GM21447 (cell line): ENCODE measurements around the gene C4orf50.
"Not testable (repeated sequence)": the region's sequence is repeated elsewhere in the genome, so short reads cannot be mapped to it uniquely, and the experiment has no call there.

ENCODE experiments used
- ATAC-seq: cut with Tn5 transposase; IDR thresholded peaks from one replicate; pipeline ENCODE4 v1.9.1; 2021; ENCODE audit not compliant: unreplicated experiment

The C4orf50 gene

DNA sequence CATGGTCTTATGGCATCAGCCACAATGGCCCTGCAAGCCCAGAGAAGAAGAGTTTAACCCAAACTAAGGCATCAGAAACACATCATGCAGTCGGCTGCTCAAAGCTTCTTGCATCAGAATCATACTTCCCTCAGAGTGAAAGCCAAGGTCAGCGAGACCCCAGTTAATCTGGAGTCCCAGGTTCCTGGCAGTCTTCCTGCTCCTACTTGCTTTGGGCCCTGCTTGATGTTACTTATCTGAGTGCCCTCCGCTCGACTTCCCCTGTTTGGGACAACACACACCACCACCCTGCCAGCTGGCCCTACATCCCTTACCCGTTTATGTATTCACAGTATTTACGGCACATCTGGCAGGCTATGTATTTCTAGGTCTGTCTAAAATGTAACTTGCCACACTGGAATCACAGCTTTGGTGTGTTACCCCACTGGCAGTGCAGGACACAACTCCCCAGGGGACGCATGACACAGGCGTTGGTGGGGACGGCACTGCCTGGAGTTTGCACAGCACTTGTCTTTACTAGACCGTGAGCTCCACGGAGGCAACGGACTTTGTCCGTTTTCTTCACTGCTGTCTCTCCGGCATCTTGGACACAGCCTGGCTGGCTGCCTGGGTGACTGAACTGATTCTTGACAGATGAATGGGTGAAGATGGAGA is 148.1 kb downstream of the C4orf50 start:
- ATAC-seq, result no peak

DNA sequence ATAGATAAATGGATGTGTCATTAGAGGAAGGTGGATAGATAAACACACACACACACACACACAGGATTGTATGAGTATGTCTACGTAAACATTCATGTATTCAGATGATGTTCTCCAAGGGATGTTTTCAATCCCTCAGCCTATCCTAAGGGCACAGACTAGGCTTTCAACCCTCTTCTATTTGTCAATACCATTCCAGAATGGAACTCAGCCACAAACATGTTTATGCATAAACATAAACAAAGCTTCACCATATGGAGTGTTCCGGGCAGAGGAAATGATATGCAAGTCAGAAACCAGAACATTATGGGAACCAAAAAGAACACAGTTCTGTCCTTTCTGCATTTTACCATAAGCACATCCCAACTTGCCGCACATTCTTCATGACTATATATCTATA is 150.4 kb downstream of the C4orf50 start:
- ATAC-seq, result no peak

DNA sequence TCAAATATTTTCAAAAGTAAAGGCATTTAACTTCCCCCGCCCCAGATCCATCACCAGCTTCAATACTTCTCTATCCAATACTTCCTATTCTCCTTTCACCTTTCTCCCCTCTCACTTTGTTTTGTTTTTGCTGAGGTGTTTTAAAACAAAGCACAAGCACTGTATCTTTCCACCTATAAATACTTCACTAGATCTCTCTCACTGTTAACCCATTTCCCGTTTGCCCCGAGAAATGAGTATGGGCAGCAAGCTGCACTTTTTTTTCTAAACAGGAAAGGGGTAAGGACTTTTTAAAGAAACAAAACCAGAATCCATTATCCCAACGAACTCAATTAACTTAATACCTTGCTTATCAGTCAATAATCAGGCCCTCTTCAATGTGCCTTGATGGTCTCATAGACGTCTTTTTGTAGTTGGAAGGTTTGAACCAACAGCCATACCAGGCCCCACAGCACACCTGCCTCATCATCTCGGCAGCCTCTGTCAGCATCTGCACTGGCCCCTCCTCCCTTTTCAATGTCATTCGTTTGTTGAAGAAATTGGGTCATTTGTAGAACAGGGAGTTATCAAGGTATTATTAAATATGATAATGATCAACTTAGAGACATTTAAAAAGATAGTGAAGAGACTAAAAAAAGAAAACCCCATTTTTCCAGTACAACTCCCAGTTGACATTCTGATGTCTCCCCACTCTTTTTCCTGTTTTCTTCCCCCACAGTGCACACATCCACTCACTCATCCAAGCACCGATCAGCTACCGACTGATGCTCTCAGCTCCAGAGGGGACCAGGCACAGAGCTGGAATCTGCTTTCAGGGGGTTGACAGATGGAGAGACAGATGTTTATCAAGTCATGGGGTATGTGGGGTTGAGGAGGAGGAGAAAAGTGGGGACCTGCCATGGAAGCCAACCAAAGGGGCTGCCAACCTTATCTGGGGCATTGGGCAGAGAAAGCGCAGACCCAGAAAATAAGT is 151.1 kb downstream of the C4orf50 start:
- ATAC-seq, result no peak

DNA sequence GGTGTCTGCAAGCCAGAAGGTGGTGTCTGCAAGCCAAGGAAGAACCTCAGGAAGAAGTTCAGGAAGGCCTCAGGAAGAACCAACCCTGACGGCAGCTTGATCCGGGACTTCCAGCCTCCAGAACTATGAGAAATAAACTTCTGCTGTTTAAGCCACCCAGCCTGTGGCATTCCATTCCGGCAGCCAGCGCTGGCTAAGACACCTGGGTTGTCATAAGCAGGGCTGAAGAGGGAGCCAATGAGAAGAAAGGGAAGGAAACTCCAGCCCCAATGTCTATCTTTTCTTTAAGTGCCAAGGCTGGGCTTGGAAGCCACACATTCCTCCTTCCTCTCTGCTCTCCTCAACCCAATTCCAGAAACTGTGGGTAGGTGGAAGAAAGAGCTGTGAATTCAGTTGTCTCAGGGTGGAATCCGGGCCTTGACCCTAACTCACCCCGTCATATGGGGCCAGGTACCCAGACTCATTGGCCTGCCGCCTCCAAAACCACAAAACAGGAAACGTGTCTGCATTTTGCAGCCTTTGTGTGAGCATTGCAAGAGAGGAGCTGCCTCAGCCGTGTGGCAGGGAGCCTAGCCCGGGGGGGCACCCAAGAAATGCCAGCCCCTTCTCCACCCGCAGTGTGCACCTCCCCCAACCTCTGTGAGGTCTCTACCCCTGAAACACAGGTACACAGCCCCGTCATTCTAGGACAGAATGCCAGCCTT is 152.2 kb downstream of the C4orf50 start:
- no peak for ATAC-seq

DNA sequence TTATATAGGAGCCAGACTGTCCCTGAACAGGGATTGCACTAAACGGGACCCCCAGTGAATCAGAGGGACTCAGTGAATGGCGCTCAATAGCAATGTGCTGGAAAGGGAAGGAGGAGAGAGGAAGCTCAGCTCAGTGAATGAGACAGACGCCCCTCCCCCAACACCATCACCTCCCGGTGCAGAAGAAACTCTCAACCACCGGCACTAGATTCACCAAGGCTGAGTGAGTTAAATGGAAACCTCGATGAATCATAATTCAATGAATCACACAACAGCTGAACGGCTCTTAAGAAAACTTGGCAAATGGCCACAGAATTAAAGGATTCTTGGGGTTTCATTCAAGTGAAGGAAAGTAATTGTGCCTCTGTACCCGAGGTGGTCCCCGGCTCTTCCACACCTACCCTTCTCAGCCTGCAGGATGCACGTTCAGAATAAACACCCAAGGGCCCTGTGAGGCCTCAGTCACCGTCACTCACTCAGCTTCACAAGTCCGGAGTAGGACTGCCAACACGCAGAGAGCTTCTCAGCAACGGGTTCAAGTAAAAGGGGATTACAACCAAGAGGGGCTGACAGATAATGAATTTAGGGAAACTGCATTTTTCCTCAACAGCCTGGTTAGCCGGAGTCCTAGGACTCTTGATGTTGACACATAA is 154.6 kb downstream of the C4orf50 start:
- no peak for ATAC-seq

DNA sequence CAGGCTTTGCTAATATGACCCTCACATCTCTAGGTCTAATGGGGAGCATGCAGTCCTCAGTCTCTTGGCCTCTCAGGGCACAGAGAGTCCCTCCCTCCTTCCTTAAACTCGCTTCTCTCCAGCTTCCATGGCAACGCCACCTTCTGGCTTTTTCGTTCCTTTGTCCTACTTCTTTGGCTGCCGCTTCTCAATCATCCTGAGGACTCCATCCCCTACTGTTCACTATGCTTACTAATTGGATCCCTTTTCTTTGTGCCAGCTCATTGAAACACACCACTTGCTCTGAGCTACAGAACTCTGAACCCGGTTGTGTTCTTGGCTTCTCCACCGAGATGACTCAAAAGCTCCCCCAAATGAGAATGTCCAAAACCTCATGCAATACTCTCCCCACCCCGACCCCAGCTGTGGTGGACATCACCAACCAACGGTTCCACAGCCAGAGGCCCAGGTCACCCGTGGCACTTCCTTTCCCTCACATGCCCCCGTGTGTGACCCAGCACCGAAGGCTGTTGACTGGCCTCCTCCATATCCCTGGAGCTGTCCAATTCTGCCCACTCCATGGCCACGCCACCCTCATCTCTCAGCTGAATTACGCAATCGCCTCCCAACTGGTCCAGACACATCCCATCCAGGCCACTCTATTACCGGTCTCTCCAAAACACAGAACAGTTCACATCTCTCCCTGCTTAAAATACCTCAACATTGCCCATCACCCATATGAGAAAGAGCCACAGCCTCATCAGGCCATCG is 160.0 kb downstream of the C4orf50 start:
- no peak for ATAC-seq

DNA sequence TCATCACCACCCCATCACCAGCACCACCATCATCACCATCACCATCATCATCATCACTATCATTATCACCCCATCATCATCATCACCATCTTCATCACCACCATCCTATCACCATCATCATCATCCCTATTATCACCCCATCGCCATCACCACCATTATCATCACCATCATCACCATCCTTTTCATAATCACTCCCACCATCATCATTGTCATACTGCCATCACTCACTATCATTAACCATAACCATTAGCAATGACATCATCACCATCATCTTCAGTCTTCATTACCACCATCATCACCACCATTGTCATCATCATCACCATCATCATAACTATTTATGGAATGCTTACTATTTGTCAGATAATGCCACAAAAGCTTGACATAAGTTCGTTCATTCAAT is 161.0 kb downstream of the C4orf50 start:
- no peak for ATAC-seq

DNA sequence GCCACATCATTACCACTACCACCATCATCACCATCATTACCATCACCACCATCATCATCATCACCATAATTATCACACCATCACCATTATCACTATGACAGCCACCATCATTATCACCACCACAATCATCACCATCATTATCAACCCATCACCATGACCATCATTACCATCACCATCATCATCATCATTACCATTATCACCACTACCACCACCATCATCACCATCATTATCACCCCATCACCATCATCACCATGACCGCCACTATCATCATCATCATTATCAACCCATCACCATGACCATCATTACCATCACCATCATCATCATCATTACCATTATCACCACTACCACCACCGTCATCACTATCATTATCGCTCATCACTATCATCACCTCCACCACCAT is 161.9 kb downstream of the C4orf50 start:
- ATAC-seq, result not testable (repeated sequence)

DNA sequence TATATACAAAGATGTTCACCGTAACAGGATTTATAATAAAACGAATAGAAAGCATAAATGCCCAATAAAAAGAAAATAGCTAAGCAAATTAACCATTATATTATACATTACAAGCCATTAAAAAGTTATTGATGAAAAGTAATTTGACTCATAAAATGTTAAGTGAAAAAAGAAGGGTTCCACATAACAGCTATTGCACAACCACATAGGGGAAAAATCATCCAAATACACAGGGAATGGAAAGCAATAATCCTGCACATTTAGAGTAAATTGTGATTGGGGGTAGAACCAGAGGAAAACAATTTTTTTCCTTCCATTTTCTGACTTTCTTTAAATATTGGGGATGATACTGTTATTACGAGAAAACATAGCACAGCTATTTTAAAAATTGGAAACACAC is 163.3 kb downstream of the C4orf50 start:
- no peak for ATAC-seq

DNA sequence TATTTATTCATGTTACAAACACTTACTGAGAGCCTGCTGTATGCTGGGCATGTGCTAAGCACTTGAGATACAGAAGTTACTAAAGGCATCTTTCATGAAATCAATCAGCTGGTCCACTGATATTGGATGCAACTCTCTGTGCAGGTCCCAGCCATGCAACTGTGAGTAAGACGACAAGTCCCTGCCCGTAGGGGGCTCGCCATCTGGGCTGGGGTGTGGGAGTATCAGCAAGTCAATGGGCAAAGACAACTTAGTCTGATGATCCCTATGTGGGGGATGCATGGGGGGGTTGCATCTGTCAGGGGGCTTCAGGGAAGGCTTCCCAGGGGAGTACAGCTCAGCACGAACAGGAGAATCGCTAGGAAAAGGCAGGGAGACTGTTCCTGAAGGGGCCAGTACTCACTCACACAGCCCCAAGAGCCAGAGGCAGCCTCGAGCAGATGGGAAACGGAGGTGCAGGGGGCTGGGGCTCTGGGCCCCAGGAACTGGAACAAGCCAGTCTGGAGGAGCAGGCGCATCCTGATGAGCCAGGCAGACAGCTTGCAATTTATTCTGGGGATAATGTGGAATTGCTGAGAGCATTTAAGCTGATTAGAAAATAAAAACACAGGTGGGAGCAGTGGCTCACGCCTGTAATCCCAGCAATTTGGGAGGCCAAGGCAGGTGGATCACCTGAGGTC is 165.6 kb downstream of the C4orf50 start:
- ATAC-seq, result no peak

DNA sequence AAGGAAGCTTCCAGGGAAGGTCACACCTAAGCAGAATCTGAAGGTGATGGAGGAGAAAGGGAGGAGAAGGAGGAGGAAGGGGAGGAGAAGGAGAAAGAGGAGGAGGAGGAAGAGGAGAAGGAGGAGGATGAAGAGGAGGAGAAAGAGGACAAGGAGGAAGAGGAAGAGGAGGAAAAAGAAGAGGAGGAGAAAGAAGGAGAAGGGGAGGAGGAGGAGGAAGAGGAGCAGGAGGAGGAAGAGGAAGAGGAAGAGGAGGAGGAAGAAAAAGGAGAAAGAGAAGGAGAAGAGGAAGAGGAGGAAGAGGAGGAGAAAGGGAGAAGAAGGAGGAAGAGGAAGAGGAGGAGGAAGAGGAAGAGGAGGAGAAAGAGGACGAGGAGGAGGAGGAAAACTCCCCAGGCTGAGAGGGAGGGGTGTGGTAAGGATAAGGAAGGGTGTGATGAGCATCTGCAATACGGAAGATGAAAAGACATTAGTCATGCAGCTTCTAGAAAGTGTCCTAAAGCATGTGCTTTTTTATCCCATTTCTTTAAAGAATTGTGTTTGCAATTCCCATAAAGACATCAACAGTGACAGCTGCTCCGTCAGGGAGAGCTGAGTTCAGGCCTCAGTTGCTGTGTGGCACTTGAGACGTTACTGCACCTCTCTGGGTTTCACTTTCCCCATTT is 166.5 kb downstream of the C4orf50 start:
- ATAC-seq, result no peak
